H9 (cell line): Measurements from ENCODE around the gene MEIS2. TPM values are rescaled to one million over a fixed set of nuclear protein-coding genes. Genes with fewer than 3 reads are reported as not detected.

Source experiments
- DNase-seq: peaks from one replicate; pipeline ENCODE4 v3.0.0-alpha.2; 2017
- H2AFZ ChIP-seq: one replicate; pipeline ENCODE4 v1.6.1; 2013; ENCODE audit warnings: mild to moderate bottlenecking, low read length, control low read depth, moderate library complexity
- H2AK5ac ChIP-seq: 2 replicates; pipeline ENCODE4 v1.6.1; 2013; ENCODE audit warnings: low read length, control low read depth, mixed read lengths; ENCODE audit not compliant: insufficient read length
- H2BK120ac ChIP-seq: one replicate; pipeline ENCODE4 v1.6.1; 2013; ENCODE audit warnings: low read depth, mild to moderate bottlenecking, low read length, control low read depth, inconsistent platforms; ENCODE audit not compliant: poor library complexity, severe bottlenecking
- H2BK12ac ChIP-seq: 2 replicates; pipeline ENCODE4 v1.6.1; 2013; ENCODE audit warnings: low read length, control low read depth, mixed read lengths, low read depth; ENCODE audit not compliant: insufficient read length
- H2BK15ac ChIP-seq: 2 replicates; pipeline ENCODE4 v1.6.1; 2013; ENCODE audit warnings: low read depth, low read length, control low read depth
- H2BK20ac ChIP-seq: one replicate; pipeline ENCODE4 v1.6.1; 2013; ENCODE audit warnings: low read depth, mild to moderate bottlenecking, low read length, control low read depth, inconsistent platforms; ENCODE audit not compliant: poor library complexity, severe bottlenecking
- H2BK5ac ChIP-seq: 2 replicates; pipeline ENCODE4 v1.6.1; 2013; ENCODE audit warnings: low read length, control low read depth, mixed read lengths; ENCODE audit not compliant: insufficient read length
- H3K14ac ChIP-seq: 2 replicates; pipeline ENCODE4 v1.6.1; 2013; ENCODE audit warnings: low read length, control low read depth; ENCODE audit not compliant: insufficient read depth
- H3K18ac ChIP-seq: 2 replicates; pipeline ENCODE4 v1.6.1; 2013; ENCODE audit warnings: low read depth, mild to moderate bottlenecking, mixed read lengths, low read length, control low read depth; ENCODE audit not compliant: insufficient read length
- H3K23ac ChIP-seq: 2 replicates; pipeline ENCODE4 v1.6.1; 2013; ENCODE audit warnings: low read length, control low read depth, mixed read lengths, low read depth; ENCODE audit not compliant: insufficient read length
- H3K23me2 ChIP-seq: 2 replicates; pipeline ENCODE4 v1.6.1; 2013; ENCODE audit warnings: low read depth, mild to moderate bottlenecking, mixed read lengths, low read length, control low read depth; ENCODE audit not compliant: insufficient read length, poor library complexity, severe bottlenecking
- H3K27ac ChIP-seq: 2 replicates; pipeline ENCODE4 v1.5.1; 2013; ENCODE audit warnings: low read length, control low read depth, mixed read lengths, low read depth; ENCODE audit not compliant: insufficient read length
- H3K27me3 ChIP-seq: 2 replicates; pipeline ENCODE4 v1.6.1; 2013; ENCODE audit warnings: low read length, control low read depth, inconsistent platforms; ENCODE audit not compliant: insufficient read depth
- H3K4ac ChIP-seq: 2 replicates; pipeline ENCODE4 v1.6.1; 2013; ENCODE audit warnings: low read depth, mild to moderate bottlenecking, control low read depth, inconsistent platforms, low read length, moderate library complexity
- H3K4me1 ChIP-seq: 2 replicates; pipeline ENCODE4 v1.6.1; 2013; ENCODE audit warnings: low read length, control low read depth, inconsistent platforms; ENCODE audit not compliant: insufficient read depth
- H3K4me2 ChIP-seq: 2 replicates; pipeline ENCODE4 v1.6.1; 2013; ENCODE audit warnings: low read length, control low read depth, mixed read lengths; ENCODE audit not compliant: insufficient read length, insufficient read depth
- H3K56ac ChIP-seq: 2 replicates; pipeline ENCODE4 v1.6.1; 2013; ENCODE audit warnings: low read depth, mild to moderate bottlenecking, mixed read lengths, low read length, control low read depth; ENCODE audit not compliant: insufficient read length
- H3K79me1 ChIP-seq: 2 replicates; pipeline ENCODE4 v1.6.1; 2013; ENCODE audit warnings: low read depth, mild to moderate bottlenecking, moderate library complexity, low read length, control low read depth, inconsistent platforms; ENCODE audit not compliant: insufficient read depth, poor library complexity, severe bottlenecking
- H3K79me2 ChIP-seq: 2 replicates; pipeline ENCODE4 v1.6.1; 2013; ENCODE audit warnings: low read length, control low read depth, inconsistent platforms; ENCODE audit not compliant: insufficient read depth
- H3K9ac ChIP-seq: 2 replicates; pipeline ENCODE4 v1.6.1; 2013; ENCODE audit warnings: low read length, control low read depth, mixed read lengths; ENCODE audit not compliant: insufficient read length; ENCODE audit errors: extremely low read depth
- H3K9me3 ChIP-seq: one replicate; pipeline ENCODE4 v1.6.1; 2013; ENCODE audit warnings: low read depth, low read length, inconsistent platforms; ENCODE audit not compliant: control insufficient read depth
- H3T11ph ChIP-seq: one replicate; pipeline ENCODE4 v1.6.1; 2013; ENCODE audit warnings: mild to moderate bottlenecking, low read length, control low read depth, inconsistent platforms
- H4K20me1 ChIP-seq: one replicate; pipeline ENCODE4 v1.6.1; 2013; ENCODE audit not compliant: control insufficient read depth, insufficient read length, insufficient read depth
- H4K5ac ChIP-seq: 2 replicates; pipeline ENCODE4 v1.6.1; 2013; ENCODE audit warnings: low read depth, mild to moderate bottlenecking, mixed read lengths, low read length, control low read depth; ENCODE audit not compliant: insufficient read length
- H4K8ac ChIP-seq: replicated peaks from 2 replicates; pipeline ENCODE4 v1.6.1; 2013; ENCODE audit warnings: low read length, control low read depth, mixed read lengths, low read depth; ENCODE audit not compliant: insufficient read length
- H4K91ac ChIP-seq: 2 replicates; pipeline ENCODE4 v1.6.1; 2013; ENCODE audit warnings: low read depth, mild to moderate bottlenecking, moderate library complexity, mixed read lengths, low read length, control low read depth; ENCODE audit not compliant: insufficient read length
- H3K27ac Mint-ChIP-seq, 3 experiments: 2 replicates in 2 of 3; 3 replicates in 1 of 3; pipeline ENCODE4 v1.8.0; 2020 to 2021; ENCODE audit warnings: mixed read lengths in 3 of 3, mild to moderate bottlenecking in 1 of 3, moderate library complexity in 1 of 3
- H3K27me3 Mint-ChIP-seq: 2 replicates; pipeline ENCODE4 v1.8.0; 2021; ENCODE audit warnings: low read depth, mild to moderate bottlenecking, moderate library complexity, mixed read lengths
- H3K36me3 Mint-ChIP-seq, 3 experiments: 2 replicates in 2 of 3; 3 replicates in 1 of 3; pipeline ENCODE4 v1.8.0; 2020 to 2021; ENCODE audit warnings: low read depth in 3 of 3, mixed read lengths in 3 of 3; ENCODE audit not compliant: insufficient read depth in 1 of 3
- H3K4me1 Mint-ChIP-seq, 2 experiments: 2 replicates each; pipeline ENCODE4 v1.8.0; 2020; ENCODE audit warnings: mixed read lengths in 2 of 2
- H3K4me3 Mint-ChIP-seq, 2 experiments: 2 replicates in 1 of 2; 3 replicates in 1 of 2; pipeline ENCODE4 v1.8.0; 2020 to 2021; ENCODE audit warnings: mild to moderate bottlenecking in 2 of 2, mixed read lengths in 2 of 2, moderate library complexity in 1 of 2
- H3K9me3 Mint-ChIP-seq, 2 experiments: 2 replicates in 1 of 2; 3 replicates in 1 of 2; pipeline ENCODE4 v1.8.0; 2020; ENCODE audit warnings: mild to moderate bottlenecking in 2 of 2, mixed read lengths in 2 of 2, moderate library complexity in 1 of 2
- WGBS: extraction: QIAGEN DNeasy Blood & Tissue Kit; methylation state at CpG from one replicate; pipeline ENCODE4 v1.1.7; 2013; ENCODE audit warnings: missing lambda C conversion rate, low lambda C conversion rate, mixed read lengths; ENCODE audit not compliant: insufficient read length; ENCODE audit errors: extremely low coverage; 5-methylcytosine and 5-hydroxymethylcytosine counted together
- total RNA-seq: library from RNA; stranded (reverse); gene quantifications from 2 replicates; pipeline ENCODE4 v1.2.1, GENCODE V29; 2021
- TF ChIP-seq, protein P1 (sequence below): fragments of 200-600 bp; sonication (generic); conservative IDR thresholded peaks from 3 replicates; pipeline ENCODE4 v1.8.0; 2021; ENCODE audit warnings: antibody characterized with exemption, mild to moderate bottlenecking

Gene MEIS2
- total RNA-seq, 1 experiment from 2014 or later = 0.35 TPM

GRCh38 chr15:37037850-37038715 lies 62.3 kb downstream of the MEIS2 start:
- TF ChIP-seq, protein P1, sequence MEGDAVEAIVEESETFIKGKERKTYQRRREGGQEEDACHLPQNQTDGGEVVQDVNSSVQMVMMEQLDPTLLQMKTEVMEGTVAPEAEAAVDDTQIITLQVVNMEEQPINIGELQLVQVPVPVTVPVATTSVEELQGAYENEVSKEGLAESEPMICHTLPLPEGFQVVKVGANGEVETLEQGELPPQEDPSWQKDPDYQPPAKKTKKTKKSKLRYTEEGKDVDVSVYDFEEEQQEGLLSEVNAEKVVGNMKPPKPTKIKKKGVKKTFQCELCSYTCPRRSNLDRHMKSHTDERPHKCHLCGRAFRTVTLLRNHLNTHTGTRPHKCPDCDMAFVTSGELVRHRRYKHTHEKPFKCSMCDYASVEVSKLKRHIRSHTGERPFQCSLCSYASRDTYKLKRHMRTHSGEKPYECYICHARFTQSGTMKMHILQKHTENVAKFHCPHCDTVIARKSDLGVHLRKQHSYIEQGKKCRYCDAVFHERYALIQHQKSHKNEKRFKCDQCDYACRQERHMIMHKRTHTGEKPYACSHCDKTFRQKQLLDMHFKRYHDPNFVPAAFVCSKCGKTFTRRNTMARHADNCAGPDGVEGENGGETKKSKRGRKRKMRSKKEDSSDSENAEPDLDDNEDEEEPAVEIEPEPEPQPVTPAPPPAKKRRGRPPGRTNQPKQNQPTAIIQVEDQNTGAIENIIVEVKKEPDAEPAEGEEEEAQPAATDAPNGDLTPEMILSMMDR = no peak
- WGBS = no CpG with 5 or more reads among the region's 7 CpGs
- Histone ChIP-seq H4K8ac (no peak overlapping the region), H3K23ac (no peak overlapping the region), H3K18ac (no peak overlapping the region), H3K56ac (no peak overlapping the region), H3K14ac (no peak overlapping the region), H3K79me1 (no peaks in the 10 kb centered on the region), H3K79me2 (no peaks in the 10 kb centered on the region), H4K20me1 (no peaks in the 10 kb centered on the region), H4K91ac (no peak overlapping the region), H2BK20ac (no peak overlapping the region), H3T11ph (no peak overlapping the region), H4K5ac (no peak overlapping the region), H3K4me2 (no peak overlapping the region), H3K9ac (no peak overlapping the region), H3K4ac (no peak overlapping the region), H2BK5ac (no peak overlapping the region), H3K23me2 (no peaks in the 10 kb centered on the region), H2AFZ (no peak overlapping the region), H2BK12ac (no peak overlapping the region), H3K27ac (no peak overlapping the region), H2BK120ac (no peak overlapping the region), H2BK15ac (no peak overlapping the region), H3K9me3 (no peaks in the 10 kb centered on the region), H3K27me3 (no peaks in the 10 kb centered on the region), H3K4me1 (0 out of 2 replicates have a peak, but pooled peaks cover 1% of the 10 kb centered on the region), H2AK5ac (no peak overlapping the region)
- Mint-ChIP-seq H3K4me1 (peaks cover 22 to 44% of the 10 kb centered on the region in 2 experiments), H3K27me3 (peaks cover 2% of the 10 kb centered on the region; the same call in 1 of the 2 replicates), H3K27ac (no peak overlapping the region; a peak in 1 of 7 replicates), H3K4me3 (no peak overlapping the region), H3K36me3 (no peaks in the 10 kb centered on the region), H3K9me3 (no peaks in the 10 kb centered on the region)
- no peak for DNase-seq
